GM18868 (cell line): ENCODE measurements around the gene RALA.
A peak's percentile ranks its signal among the peaks of the same experiment; 100 is the strongest.

Source experiments
- ATAC-seq: cut with Tn5 transposase; IDR thresholded peaks from one replicate; pipeline ENCODE4 v1.9.1; 2021; ENCODE audit warnings: mild to moderate bottlenecking, moderate library complexity; ENCODE audit not compliant: unreplicated experiment

Gene RALA

GRCh38 chr7:39623047-39623731, at the start of gene RALA:
Gene RALA (plus strand): TSS chr7:39623572. CDS start chr7:39686668, 63,096 bp downstream.
- peak; percentile 89 for ATAC-seq

GRCh38 chr7:39574673-39575349, 48.6 kb upstream of the RALA start:
- ATAC-seq, result no peak

- ATAC-seq, result no peak
Measured at GRCh38 chr7:39577229-39577874, 46.0 kb upstream of the RALA start.

- peak; percentile 92 for ATAC-seq
Measured at GRCh38 chr7:39580149-39580874, 43.1 kb upstream of the RALA start.

- ATAC-seq, result no peak
Measured at GRCh38 chr7:39582536-39582935, 40.8 kb upstream of the RALA start.

GRCh38 chr7:39583539-39583938, 39.8 kb upstream of the RALA start:
- ATAC-seq, result no peak

- no peak for ATAC-seq
Measured at GRCh38 chr7:39587393-39587792, 36.0 kb upstream of the RALA start.

- ATAC-seq, result no peak
Measured at GRCh38 chr7:39588416-39588815, 35.0 kb upstream of the RALA start.

GRCh38 chr7:39589323-39590111, 33.9 kb upstream of the RALA start:
- ATAC-seq, result peak; percentile 97

- ATAC-seq, result peak; percentile 34
Measured at GRCh38 chr7:39592586-39592985, 30.8 kb upstream of the RALA start.

GRCh38 chr7:39594988-39595620, 28.3 kb upstream of the RALA start:
- ATAC-seq, result no peak

GRCh38 chr7:39602351-39602750, 21.0 kb upstream of the RALA start:
- no peak for ATAC-seq

- ATAC-seq, result no peak
Measured at GRCh38 chr7:39603924-39604323, 19.4 kb upstream of the RALA start.

GRCh38 chr7:39605087-39605486, 18.3 kb upstream of the RALA start:
- no peak for ATAC-seq

- no peak for ATAC-seq
Measured at GRCh38 chr7:39606352-39606751, 17.0 kb upstream of the RALA start.

GRCh38 chr7:39606941-39607340, 16.4 kb upstream of the RALA start:
- ATAC-seq, result no peak

- ATAC-seq, result no peak
Measured at GRCh38 chr7:39607865-39608264, 15.5 kb upstream of the RALA start.

- no peak for ATAC-seq
Measured at GRCh38 chr7:39608278-39608677, 15.1 kb upstream of the RALA start.

- peak; percentile 73 for ATAC-seq
Measured at GRCh38 chr7:39609113-39609934, 14.0 kb upstream of the RALA start.
